ENCODE results near the gene RXRB.

GRCh38 chr6:33206027-33206863, 5.8 kb upstream of the RXRB start:
- TF ChIP-seq USF2 (IDR thresholded peaks at IDR 0.05; ENCODE audit: borderline replicate concordance, low read depth, low read length): no peak
- no peak for TF ChIP-seq CTCF (IDR thresholded peaks at IDR 0.05 in 2 of 3, conservative IDR thresholded peaks at IDR 0.05 in 1 of 3; ENCODE audit: control insufficient read depth in 2 of 3, extremely low read depth in 1 of 3, insufficient read depth in 1 of 3, low read depth in 3 of 3, low read length in 3 of 3)
- TF ChIP-seq ZNF384 (IDR thresholded peaks at IDR 0.05; ENCODE audit: borderline replicate concordance, low read depth, low read length): no peak
- no peak for TF ChIP-seq NR2F1 (conservative IDR thresholded peaks at IDR 0.05)
- no peak for TF ChIP-seq POLR2A (IDR thresholded peaks at IDR 0.05; ENCODE audit: low read depth, low read length)
- no peak for TF ChIP-seq RCOR1 (conservative IDR thresholded peaks at IDR 0.05; ENCODE audit: low read depth, low read length)

Data from GM12878 (cell line).